ENCODE measurements around the gene ANAPC15. TPM values are rescaled to one million over a fixed set of nuclear protein-coding genes. Genes with fewer than 3 reads are reported as not detected.

Gene ANAPC15
- total and polyA plus RNA-seq, 2 of the 13 experiments (the other 11 are each of a cell fraction or from before 2014, with no cell fraction given): 18.8 to 25.7 TPM

- no peak for TF ChIP-seq ELK4 (CRISPR knock-in tag; IDR thresholded peaks at IDR 0.05; ENCODE audit: borderline replicate concordance)
- no peak for TF ChIP-seq ZNF510 (CRISPR knock-in tag; IDR thresholded peaks at IDR 0.05; ENCODE audit: low read depth)
- peak; percentile 99 for TF ChIP-seq MXI1 (IDR thresholded peaks at IDR 0.05; ENCODE audit: borderline replicate concordance, low read depth, low read length)
- no peak for TF ChIP-seq CENPX (CRISPR knock-in tag; IDR thresholded peaks at IDR 0.05)
- TF ChIP-seq ZSCAN22 (CRISPR knock-in tag; IDR thresholded peaks at IDR 0.05): 0 out of 2 replicates have a peak, but pooled peaks have one; percentile 44
- no peak for TF ChIP-seq TERF1 (CRISPR knock-in tag; IDR thresholded peaks at IDR 0.05)
- TF ChIP-seq ZBTB3 (CRISPR knock-in tag; IDR thresholded peaks at IDR 0.05; ENCODE audit: borderline replicate concordance, low read depth): no peak
- no peak for TF ChIP-seq ZNF75D (CRISPR knock-in tag; IDR thresholded peaks at IDR 0.05; ENCODE audit: borderline replicate concordance)
- 0 out of 2 replicates have a peak, but pooled peaks have one; percentile 37 for TF ChIP-seq MEIS2 (CRISPR knock-in tag; IDR thresholded peaks at IDR 0.05)
- TF ChIP-seq ZNF883 (CRISPR knock-in tag; IDR thresholded peaks at IDR 0.05; ENCODE audit: not compliant biosample characterization): no peak
- TF ChIP-seq NR0B2 (CRISPR knock-in tag; IDR thresholded peaks at IDR 0.05): 0 out of 2 replicates have a peak, but pooled peaks have one; percentile 33
- TF ChIP-seq SRY (CRISPR knock-in tag; IDR thresholded peaks at IDR 0.05): peak; percentile 29
- no peak for TF ChIP-seq KLF11 (CRISPR knock-in tag; IDR thresholded peaks at IDR 0.05)
- TF ChIP-seq HMGXB3 (CRISPR knock-in tag; IDR thresholded peaks at IDR 0.05; ENCODE audit: borderline replicate concordance): no peak; the same call in 1 of the 2 replicates
- peak; percentile 88 for TF ChIP-seq ZNF501 (CRISPR knock-in tag; IDR thresholded peaks at IDR 0.05)
- peak; percentile 31; the same call in 1 of the 2 replicates for TF ChIP-seq HDAC2 (CRISPR knock-in tag; IDR thresholded peaks at IDR 0.05)
- TF ChIP-seq WIZ (CRISPR knock-in tag; IDR thresholded peaks at IDR 0.05): no peak
- TF ChIP-seq AGO2 (optimal IDR thresholded peaks at IDR 0.05; ENCODE audit: low read depth, low read length): peak; percentile 31
- no peak for TF ChIP-seq ZNF33B (CRISPR knock-in tag; IDR thresholded peaks at IDR 0.05)
- TF ChIP-seq NFYC (CRISPR knock-in tag; IDR thresholded peaks at IDR 0.05): peak; percentile 90
- TF ChIP-seq ZNF773 (CRISPR knock-in tag; IDR thresholded peaks at IDR 0.05; ENCODE audit: borderline replicate concordance): no peak
- peak; percentile 91; the same call in 1 of the 2 replicates for TF ChIP-seq SIN3A (IDR thresholded peaks at IDR 0.05; ENCODE audit: borderline replicate concordance, low read depth, low read length)
Observed at GRCh38 chr11:72080326-72081183, 31.9 kb downstream of the ANAPC15 start, which contains the start of the genes LRRC51 and NUMA1 (continued).
